Stomach (tissue), 9 donors: ENCODE measurements around the gene DGKD. TPM values are rescaled to one million over a fixed set of nuclear protein-coding genes. Genes with fewer than 3 reads are reported as not detected.

Experiments
- DNase-seq, 2 donors: peaks; one replicate each; pipeline versions ENCODE4 v3.0.0 to v3.0.0-alpha.2; 2013 to 2019
- H3K27ac ChIP-seq, 5 donors: fragments of 200-600 bp in 4 of 5; sonication (generic) in 4 of 5; one replicate each; pipeline ENCODE4 v1.5.1; 2013 to 2019; ENCODE audit warnings: mild to moderate bottlenecking in 1 of 5, moderate library complexity in 1 of 5
- H3K27me3 ChIP-seq, 3 donors: fragments of 200-600 bp; sonication (generic); one replicate each; pipeline ENCODE4 v1.5.1; 2017 to 2019; ENCODE audit warnings: mixed run types in 1 of 3
- H3K36me3 ChIP-seq, 4 donors: fragments of 200-600 bp; sonication (generic); 1 replicate in 3 of 4; 2 replicates in 1 of 4; pipeline ENCODE4 v1.5.1; 2016 to 2019
- H3K4me1 ChIP-seq, 4 donors: fragments of 200-600 bp; sonication (generic); one replicate each; pipeline ENCODE4 v1.5.1; 2016 to 2019
- H3K4me3 ChIP-seq, 4 donors: fragments of 200-600 bp; sonication (generic) in 3 of 4; one replicate each; pipeline ENCODE4 v1.5.1; 2016 to 2019; ENCODE audit warnings: mild to moderate bottlenecking in 1 of 4
- H3K9me3 ChIP-seq, 4 donors: fragments of 200-600 bp; sonication (generic); one replicate each; pipeline ENCODE4 v1.5.1; 2016 to 2019
- CTCF ChIP-seq, 7 experiments: fragments of 450-650 bp in 4 of 7; fragments of 200-600 bp in 3 of 7; sonication (generic) in 3 of 7; IDR thresholded peaks; one replicate each; pipeline ENCODE4 v1.5.1; 2016 to 2019; ENCODE audit warnings: antibody characterized with exemption in 7 of 7, control low read depth in 2 of 7, mild to moderate bottlenecking in 1 of 7
- EP300 ChIP-seq: sonication (generic); formaldehyde crosslinking; IDR thresholded peaks from one replicate; pipeline ENCODE4 v1.6.1; 2017; ENCODE audit warnings: antibody characterized with exemption
- POLR2A ChIP-seq, 4 donors: fragments of 450-650 bp; IDR thresholded peaks; one replicate each; pipeline ENCODE4 v1.6.1; 2016; ENCODE audit warnings: antibody characterized with exemption in 4 of 4, control low read depth in 2 of 4, mild to moderate bottlenecking in 1 of 4, moderate library complexity in 1 of 4
- POLR2AphosphoS5 ChIP-seq, 3 donors: sonication (generic); formaldehyde crosslinking; IDR thresholded peaks; one replicate each; pipeline ENCODE4 v1.6.1; 2016; ENCODE audit warnings: antibody characterized with exemption in 3 of 3
- WGBS, 5 donors: extraction: QIAGEN DNeasy Blood & Tissue Kit in 3 of 5; methylation state at CpG; one replicate each; pipeline versions ENCODE4 v1.1.5 to v1.1.7; 2013 to 2018; 5-methylcytosine and 5-hydroxymethylcytosine counted together
- intact Hi-C: fragments of 100-400 bp; cut with DNase I; formaldehyde crosslinking; loops from one replicate; pipeline ENCODE4 v1.15.1; 2023; ENCODE audit warnings: low total_unique reads
- polyA plus RNA-seq, 3 donors: library from polyadenylated mRNA; stranded (reverse); fragments of 200-250 nt; gene quantifications; one replicate each; pipeline ENCODE4 v1.2.3, GENCODE V29; 2013
- total RNA-seq, 5 donors: library from RNA; depleted of rRNA; stranded (reverse); fragments of >200 nt; gene quantifications; one replicate each; pipeline versions ENCODE4 v1.1.0 to v1.2.3, GENCODE V29; 2014 to 2016
- donor health status: healthy with polysubstance abuse.
- donor health status: Bipolar disorder and iron deficiency.
- donor health status: healthy.

Gene DGKD
- total and polyA plus RNA-seq, 8 donors: 21.9 to 471 (median 202) TPM

- no peak overlapping the region for H3K4me3 ChIP-seq
- DNase-seq: no peak
- H3K4me1 ChIP-seq: peaks cover 0 to 31% (median 11%) of the 10 kb centered on the region in 4 donors
- no peaks in the 10 kb centered on the region for H3K27me3 ChIP-seq
- no peaks in the 10 kb centered on the region for H3K36me3 ChIP-seq
- no peak overlapping the region for H3K27ac ChIP-seq
- intact Hi-C loops: no loop called here
- WGBS, 5 donors: 90 to 95% (median 93%) methylated on average over 12 of the region's 12 CpGs
- TF ChIP-seq EP300 (no peak), POLR2AphosphoS5 (IDR thresholded peaks at IDR 0.05) (no peak)
- no peaks in the 10 kb centered on the region for H3K9me3 ChIP-seq
Observed at GRCh38 chr2:233346376-233346775, 7.9 kb upstream of the DGKD start.

- DNase-seq: no peak
- intact Hi-C loops: no loop called here
- Histone ChIP-seq H3K27me3 (no peaks in the 10 kb centered on the region), H3K4me3 (no peak overlapping the region), H3K27ac (no peak overlapping the region), H3K36me3 (no peaks in the 10 kb centered on the region), H3K9me3 (no peaks in the 10 kb centered on the region), H3K4me1 (peaks cover 0 to 37% (median 11%) of the 10 kb centered on the region in 4 donors)
- TF ChIP-seq POLR2AphosphoS5 (IDR thresholded peaks at IDR 0.05): no peak
- TF ChIP-seq CTCF (IDR thresholded peaks at IDR 0.05): no peak
- no peak for TF ChIP-seq EP300
- TF ChIP-seq POLR2A (IDR thresholded peaks at IDR 0.05): no peak
- WGBS, 5 donors: 82 to 90% (median 86%) methylated on average over 9 of the region's 9 CpGs
Observed at GRCh38 chr2:233346930-233347329, 7.4 kb upstream of the DGKD start.

- DNase-seq: peak; percentile 48 to 73
- H3K4me3 ChIP-seq: no peak overlapping the region
- intact Hi-C loops: no loop called here
- H3K27ac ChIP-seq: peak overlapping the region in 1 of 5 donors; percentile 58
- H3K27me3 ChIP-seq: no peaks in the 10 kb centered on the region
- peaks cover 12 to 53% (median 23%) of the 10 kb centered on the region in 4 donors for H3K4me1 ChIP-seq
- H3K36me3 ChIP-seq: no peaks in the 10 kb centered on the region
- H3K9me3 ChIP-seq: no peaks in the 10 kb centered on the region
- TF ChIP-seq CTCF (IDR thresholded peaks at IDR 0.05) (no peak), POLR2AphosphoS5 (IDR thresholded peaks at IDR 0.05) (peak in 1 of 3 donors; percentile 1)
- WGBS, 5 donors: 39 to 50% (median 44%) methylated on average over 11 to 15 of the region's 15 CpGs
Observed at GRCh38 chr2:233349005-233349998, 5.0 kb upstream of the DGKD start.

- 43 to 64% (median 56%) methylated on average over 8 of the region's 8 CpGs for WGBS, 5 donors
- Histone ChIP-seq H3K27ac (no peak overlapping the region), H3K4me3 (no peak overlapping the region), H3K27me3 (no peaks in the 10 kb centered on the region), H3K9me3 (no peaks in the 10 kb centered on the region), H3K4me1 (peaks cover 18 to 58% (median 27%) of the 10 kb centered on the region in 4 donors), H3K36me3 (no peaks in the 10 kb centered on the region)
- intact Hi-C loops: loop anchor here (10.0 kb wide), 1 partner anchor 94 kb away; no protein-coding TSS in a partner anchor
- DNase-seq: peak in 1 of 2 donors; percentile 52
- TF ChIP-seq EP300 (no peak), POLR2AphosphoS5 (IDR thresholded peaks at IDR 0.05) (peak in 1 of 3 donors; percentile 24)
Observed at GRCh38 chr2:233350708-233351107, 3.6 kb upstream of the DGKD start.

- TF ChIP-seq POLR2A (IDR thresholded peaks at IDR 0.05): no peak
- TF ChIP-seq CTCF (IDR thresholded peaks at IDR 0.05): no peak
- TF ChIP-seq EP300: no peak
- TF ChIP-seq POLR2AphosphoS5 (IDR thresholded peaks at IDR 0.05): no peak
- 81 to 90% (median 85%) methylated on average over 7 of the region's 7 CpGs for WGBS, 5 donors
- Histone ChIP-seq H3K4me1 (peaks cover 22 to 66% (median 35%) of the 10 kb centered on the region in 4 donors), H3K27me3 (no peaks in the 10 kb centered on the region), H3K27ac (no peak overlapping the region), H3K4me3 (no peak overlapping the region), H3K9me3 (no peaks in the 10 kb centered on the region), H3K36me3 (no peaks in the 10 kb centered on the region)
- intact Hi-C loops: loop anchor here (10.0 kb wide), 1 partner anchor 93 kb away; no protein-coding TSS in a partner anchor
- DNase-seq: no peak
Observed at GRCh38 chr2:233351423-233351822, 2.9 kb upstream of the DGKD start.
